ENCODE measurements around the gene MYCL.

DNA sequence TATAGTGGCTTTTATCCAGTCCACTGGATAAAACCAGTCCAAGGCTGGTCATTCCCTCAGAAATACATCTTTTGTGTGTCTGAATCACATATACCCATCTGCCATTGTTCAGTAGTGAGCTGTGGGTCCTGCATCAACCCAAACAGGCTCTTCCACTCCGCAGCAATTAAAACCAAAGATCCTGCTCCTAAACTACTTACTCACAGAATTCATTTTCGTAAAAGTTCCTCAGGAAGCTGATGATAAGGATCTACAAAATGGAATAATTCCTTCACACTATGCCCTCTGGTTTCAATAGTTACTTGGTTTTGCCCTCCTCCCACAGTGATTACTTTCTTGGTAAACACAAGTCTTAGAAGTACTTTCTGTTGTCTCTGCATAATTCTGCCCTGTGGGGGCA lies 48.2 kb upstream of the MYCL start:
- TF ChIP-seq SIN3A (IDR thresholded peaks at IDR 0.05; ENCODE audit: borderline replicate concordance, insufficient read depth, low read length), result no peak
- TF ChIP-seq POLR2AphosphoS5 (IDR thresholded peaks at IDR 0.05; ENCODE audit: low read depth, low read length), result no peak
- TF ChIP-seq REST (IDR thresholded peaks at IDR 0.05; ENCODE audit: insufficient read depth in 1 of 2, low read depth in 2 of 2, low read length in 2 of 2), result no peak
- TF ChIP-seq TAF1 (IDR thresholded peaks at IDR 0.05; ENCODE audit: borderline replicate concordance, insufficient read depth, low read length), result no peak
- TF ChIP-seq FOXP2 (optimal IDR thresholded peaks at IDR 0.05; ENCODE audit: borderline replicate concordance, extremely low read depth, extremely low read length, insufficient read depth), result no peak
